ENCODE data around the gene MED27.

GRCh38 chr9:131917009-131917408, 162.7 kb downstream of the MED27 start:
- TF ChIP-seq TCF7L2 (IDR thresholded peaks at IDR 0.05; ENCODE audit: low read depth, low read length) (no peak), NONO (IDR thresholded peaks at IDR 0.05; ENCODE audit: low read depth in 2 of 2, low read length in 1 of 2) (no peak)

Data from K562 (cell line).